Medulla oblongata (tissue), 1 donor: ENCODE data around the gene DIO3.

Experiments used
- DNase-seq: peaks from one replicate; pipeline ENCODE4 v3.0.0-alpha.2; 2015; ENCODE audit errors: extremely low spot score

DIO3 gene

DNA sequence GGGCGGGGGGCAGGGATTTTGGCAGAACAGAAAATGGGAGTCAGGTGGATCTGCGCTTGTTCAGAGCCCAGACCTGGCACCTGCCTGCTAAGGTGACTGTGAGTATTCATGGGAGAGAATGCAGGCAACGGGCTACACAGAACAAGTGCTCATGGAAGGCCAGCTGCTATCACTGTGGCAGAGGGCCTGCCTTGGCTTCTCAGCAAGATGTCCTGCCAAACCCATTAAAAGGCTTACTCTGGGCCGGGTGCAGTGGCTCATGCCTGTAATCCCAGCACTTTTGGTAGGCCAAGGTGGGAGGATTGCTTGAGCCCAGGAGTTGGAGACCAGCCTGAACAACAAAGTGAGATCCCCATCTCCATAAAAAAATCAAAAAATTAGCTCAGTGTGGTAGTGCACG is 21.0 kb downstream of the DIO3 start:
- DNase-seq = no peak

DNA sequence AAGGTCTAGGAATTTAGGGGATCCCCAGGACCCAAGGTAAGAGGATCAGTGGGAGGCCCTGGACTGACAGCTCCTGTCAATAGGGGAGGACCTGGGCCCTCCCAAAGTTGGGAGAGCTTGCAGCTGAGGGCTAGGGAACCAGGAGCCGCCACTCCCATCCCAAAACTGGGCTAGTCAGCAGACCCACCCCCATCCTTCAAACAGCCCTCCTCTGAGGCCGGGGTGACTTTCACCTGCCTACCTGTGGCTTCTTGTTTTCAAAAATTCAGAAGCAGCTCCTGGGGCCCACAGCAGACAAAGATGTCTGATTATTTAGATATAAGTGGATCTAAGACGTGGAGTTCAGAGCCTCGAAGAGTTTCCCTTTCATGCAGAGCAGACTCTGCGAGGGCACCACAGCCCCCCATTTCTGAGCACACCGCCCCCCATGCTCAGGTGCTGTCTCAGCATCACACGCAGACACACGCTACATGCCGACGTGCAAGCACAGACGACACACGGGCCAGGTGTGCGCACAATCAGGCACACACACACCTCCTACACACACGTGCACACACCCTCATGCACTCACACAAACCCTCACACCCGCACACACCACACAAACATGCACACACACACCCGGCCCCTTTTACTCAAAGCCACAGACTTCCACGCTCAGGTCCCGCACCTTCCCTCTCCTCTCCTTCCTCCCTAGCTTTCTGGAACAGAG is 21.9 kb downstream of the DIO3 start:
- no peak for DNase-seq

- DNase-seq = no peak
Measured at GRCh38 chr14:101583715-101584054, 22.4 kb downstream of the DIO3 start.

- no peak for DNase-seq
Measured at GRCh38 chr14:101584055-101584859, 23.0 kb downstream of the DIO3 start.

DNA sequence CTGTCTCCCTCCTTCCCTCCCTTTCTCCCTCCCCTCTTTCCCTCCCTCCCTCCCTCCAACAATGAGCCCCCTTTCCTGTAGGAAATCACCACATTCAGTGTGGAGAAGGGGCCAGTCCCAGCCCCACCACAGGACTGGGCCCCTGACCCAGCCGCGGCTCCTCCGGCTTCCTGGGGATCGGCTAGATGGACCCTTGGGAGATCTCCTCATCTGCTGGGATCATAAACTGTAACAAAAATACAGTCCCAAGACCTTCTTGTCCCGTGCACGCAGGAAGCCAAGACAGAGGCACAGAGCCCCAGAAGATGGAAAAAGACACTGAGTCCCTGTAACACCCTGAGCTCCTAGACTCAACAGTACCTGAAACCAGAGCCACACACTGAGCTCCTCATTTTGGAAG is 23.9 kb downstream of the DIO3 start:
- no peak for DNase-seq

DNA sequence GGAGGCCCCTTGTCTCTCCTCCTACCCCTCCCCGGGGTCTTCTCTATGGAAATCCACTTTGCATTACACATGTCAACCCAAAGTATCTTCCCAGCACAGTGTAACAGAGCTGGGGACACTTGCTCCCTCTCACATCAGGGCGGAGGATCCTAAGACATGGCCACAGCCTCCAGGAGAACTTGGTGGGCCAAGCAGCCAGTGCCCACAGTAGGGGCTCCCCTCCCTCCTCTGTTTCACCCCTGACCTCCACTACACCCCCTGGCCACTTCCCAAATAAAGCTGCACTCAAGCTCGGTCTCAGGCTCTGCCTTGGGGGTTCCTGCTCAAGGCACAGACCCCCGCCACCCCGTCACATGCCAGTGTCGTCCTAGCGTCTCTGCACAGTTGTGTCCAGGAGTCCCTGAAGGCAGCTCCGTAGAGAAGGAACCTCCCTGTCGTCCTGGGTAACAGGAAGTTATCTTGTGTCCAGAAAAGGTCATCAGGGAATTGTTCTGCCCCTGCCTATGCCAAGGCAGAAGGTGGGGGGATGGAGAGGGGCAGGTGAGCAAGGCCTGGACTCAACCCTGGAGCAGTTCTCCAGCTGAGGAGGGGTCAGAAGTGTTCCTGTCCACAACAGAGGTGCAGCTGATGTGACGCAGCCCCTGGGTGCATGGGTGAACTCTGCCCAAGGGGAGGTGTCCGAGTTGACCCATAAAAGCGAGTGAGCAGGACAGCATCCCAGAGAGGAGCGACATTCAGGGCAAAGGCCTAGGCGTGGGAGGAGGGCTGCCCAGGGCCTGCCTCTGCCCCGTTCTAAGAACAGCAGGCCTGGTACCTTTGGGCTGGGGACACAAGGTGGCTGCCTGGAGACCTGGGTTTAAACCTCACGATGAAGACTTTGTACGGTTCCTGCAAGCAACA is 25.5 kb downstream of the DIO3 start:
- no peak for DNase-seq

DNA sequence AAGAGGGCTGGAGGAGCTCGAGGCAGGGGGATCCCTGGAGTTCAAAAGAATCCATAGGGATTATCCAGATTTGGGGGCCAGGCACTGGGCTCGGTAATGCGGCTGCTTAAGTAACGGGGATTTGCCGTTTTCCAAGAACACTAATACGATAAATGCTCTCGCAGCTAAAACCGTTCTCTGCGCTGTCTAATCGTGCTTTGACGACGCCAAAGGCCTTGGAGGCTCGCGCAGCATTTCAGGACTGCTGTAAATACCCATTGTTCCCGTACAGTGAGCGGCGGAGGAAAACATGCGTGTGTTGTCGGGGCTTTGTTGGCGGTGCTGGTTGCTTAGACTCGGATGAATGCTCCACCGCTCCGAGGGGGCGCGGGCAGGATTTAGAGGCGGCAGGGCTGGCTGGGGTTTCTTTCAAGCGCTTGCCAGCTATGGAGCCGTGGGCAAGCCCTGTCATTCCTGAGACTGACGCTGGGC is 26.2 kb downstream of the DIO3 start:
- DNase-seq = no peak

- no peak for DNase-seq
Measured at GRCh38 chr14:101588286-101588975, 27.1 kb downstream of the DIO3 start.

GRCh38 chr14:101588990-101589389 is 27.7 kb downstream of the DIO3 start:
- no peak for DNase-seq

DNA sequence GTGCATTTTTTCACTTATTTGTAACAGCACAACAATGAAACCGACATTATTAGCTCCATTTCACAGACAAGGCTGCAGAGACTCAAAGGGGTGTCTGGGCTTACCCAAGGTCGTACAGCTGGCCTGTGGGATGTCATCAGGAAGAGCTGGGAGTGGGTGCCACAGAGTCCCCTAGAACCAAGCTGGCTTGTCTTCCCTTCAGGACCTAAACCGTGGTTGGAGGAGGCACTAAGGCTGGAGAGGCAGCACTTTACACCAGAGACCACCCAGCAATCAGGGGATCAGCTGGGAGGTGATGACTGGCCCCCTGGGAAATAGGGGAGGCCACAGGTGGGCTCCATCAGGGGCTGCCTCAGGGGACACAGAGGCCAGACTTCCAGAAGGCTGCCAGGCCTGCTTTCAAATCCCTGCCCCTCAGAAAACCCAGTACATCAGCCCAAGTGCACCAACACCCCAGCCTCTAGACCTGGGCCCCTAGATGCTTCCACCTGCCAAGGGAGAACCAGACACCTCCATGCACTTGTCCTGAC is 28.3 kb downstream of the DIO3 start:
- no peak for DNase-seq

DNA sequence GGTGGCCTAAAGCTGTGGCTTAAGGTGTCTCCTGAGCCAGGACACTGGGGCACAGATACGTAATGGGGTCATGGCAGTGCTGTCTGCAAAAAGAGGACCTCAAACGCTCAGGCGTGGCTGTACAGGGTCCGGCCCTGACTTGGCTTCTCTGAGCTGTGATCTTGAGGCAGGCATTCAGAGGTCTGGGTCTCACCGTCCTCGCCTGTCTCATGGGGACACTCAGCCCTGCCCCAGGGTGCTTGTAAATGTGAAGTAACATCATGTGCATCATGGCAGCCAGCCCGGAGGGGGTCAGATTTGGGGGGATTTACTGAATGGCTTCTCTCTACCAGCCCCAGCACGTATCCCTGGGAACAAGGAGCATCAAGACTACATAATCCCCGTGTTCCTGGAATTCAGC is 28.8 kb downstream of the DIO3 start:
- no peak for DNase-seq

- DNase-seq = no peak
Measured at GRCh38 chr14:101590616-101591015, 29.3 kb downstream of the DIO3 start.

DNA sequence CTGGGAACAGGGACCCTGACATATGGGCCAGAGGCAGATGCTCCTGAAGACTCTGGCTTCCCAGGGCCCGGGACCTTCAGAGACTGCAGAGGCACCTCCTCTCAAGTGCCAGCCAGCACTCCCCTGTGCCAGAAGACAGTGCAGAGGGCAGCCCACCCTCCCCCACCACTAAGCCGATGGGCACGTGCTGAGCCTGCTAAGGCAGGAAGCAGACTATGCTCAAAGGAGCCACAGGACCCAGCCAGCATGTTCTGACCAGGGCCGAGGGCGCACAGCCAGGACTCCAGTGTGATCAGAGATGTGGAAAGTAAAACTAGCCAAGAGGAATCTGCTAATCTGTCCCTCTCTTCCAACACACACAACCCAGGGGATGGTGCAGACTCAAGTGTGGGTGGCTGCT is 29.8 kb downstream of the DIO3 start:
- DNase-seq = no peak

- DNase-seq = no peak
Measured at GRCh38 chr14:101591582-101591981, 30.3 kb downstream of the DIO3 start.

- no peak for DNase-seq
Measured at GRCh38 chr14:101593411-101594238, 32.3 kb downstream of the DIO3 start.

- DNase-seq = no peak
Measured at GRCh38 chr14:101594511-101595148, 33.3 kb downstream of the DIO3 start.

DNA sequence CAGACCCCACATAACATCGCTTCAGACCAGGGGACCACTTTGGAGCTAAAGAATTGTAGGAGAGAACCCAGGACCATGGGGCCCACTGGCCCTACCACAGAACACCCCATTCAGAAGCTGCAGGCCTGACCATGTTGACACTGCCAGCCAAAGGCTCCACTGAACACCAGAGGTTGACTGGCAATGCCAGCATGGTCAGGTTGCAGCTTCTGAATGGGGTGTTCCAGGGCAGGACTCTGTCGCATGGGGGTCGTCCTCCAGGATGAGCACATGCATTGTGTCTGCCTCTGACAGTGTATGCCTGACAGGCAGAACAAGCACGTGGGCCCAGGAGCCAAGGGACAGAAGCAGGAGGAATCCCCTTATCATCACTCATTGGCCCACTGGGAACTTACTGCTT is 34.1 kb downstream of the DIO3 start:
- no peak for DNase-seq

DNA sequence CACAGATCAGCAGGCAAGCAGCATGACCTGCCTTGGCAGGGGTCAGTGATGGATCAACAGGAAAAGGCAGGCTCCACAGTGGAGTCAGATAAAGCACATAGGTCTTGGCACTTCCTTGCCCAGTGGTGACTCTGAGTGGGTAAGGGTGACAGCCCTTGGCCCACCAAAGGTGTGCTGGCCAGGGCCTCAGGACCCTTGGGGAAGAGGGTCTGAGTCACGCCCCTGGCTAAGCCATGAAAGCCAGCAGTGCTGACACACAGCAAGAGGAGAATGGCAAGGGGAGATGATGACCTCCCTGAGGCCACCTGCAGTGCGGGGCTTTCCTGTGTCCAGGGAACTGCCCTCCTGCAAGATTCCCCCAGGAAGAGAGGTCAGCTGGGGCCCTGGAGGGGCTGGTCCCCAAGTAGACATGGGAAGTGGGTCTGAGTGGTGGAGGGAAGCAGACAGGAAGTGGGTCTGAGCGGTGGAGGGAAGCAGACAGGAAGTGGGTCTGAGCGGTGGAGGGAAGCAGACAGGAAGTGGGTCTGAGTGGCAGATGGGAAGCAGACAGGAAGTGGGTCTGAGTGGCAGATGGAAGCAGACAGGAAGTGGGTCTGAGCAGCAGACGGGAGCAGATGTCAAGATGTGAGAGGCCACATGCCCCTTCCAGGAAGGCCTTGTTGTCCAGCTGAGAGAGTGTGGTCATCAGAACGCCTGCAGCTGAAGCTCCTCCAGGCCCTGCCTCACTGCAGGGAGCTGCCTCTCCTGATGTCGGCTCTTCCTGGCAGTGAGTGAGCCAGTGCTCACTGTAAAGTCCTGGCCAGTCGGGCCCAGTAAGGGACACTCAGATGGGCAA is 34.8 kb downstream of the DIO3 start:
- no peak for DNase-seq

DNA sequence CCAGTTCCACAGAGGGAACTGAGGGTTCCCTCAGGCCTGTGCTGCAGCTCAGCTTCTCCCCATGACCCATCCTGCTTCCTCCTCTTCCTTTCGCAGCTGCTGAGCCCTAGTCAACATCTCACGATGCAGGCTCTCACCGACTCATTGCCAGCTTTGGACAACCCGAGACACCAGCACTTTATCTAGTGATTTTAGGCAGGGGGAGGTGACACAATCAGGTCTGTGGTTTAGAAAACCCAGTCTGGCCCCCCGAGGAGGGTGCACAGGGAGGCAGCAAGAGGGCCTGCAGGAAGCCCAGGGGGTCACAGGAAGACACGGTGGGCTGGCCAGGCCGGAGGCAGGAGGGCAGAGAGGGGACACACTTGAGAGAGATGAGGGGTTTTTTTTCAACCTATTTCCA is 35.4 kb downstream of the DIO3 start:
- DNase-seq = no peak
